Suprapubic skin (tissue), 4 donors: Measurements from ENCODE around the gene ATPAF2. TPM values are rescaled to one million over a fixed set of nuclear protein-coding genes. Genes with fewer than 3 reads are reported as not detected.

Source experiments
- DNase-seq, 2 donors: peaks; one replicate each; pipeline ENCODE4 v3.0.0-alpha.2; 2019; ENCODE audit warnings: low spot score in 2 of 2
- H3K27ac ChIP-seq: fragments of 200-600 bp; sonication (generic); one replicate; pipeline ENCODE4 v1.5.1; 2019
- H3K27me3 ChIP-seq: fragments of 200-600 bp; sonication (generic); one replicate; pipeline ENCODE4 v1.5.1; 2019
- H3K36me3 ChIP-seq: fragments of 200-600 bp; sonication (generic); one replicate; pipeline ENCODE4 v1.5.1; 2019
- H3K4me1 ChIP-seq: fragments of 200-600 bp; sonication (generic); one replicate; pipeline ENCODE4 v1.5.1; 2019
- H3K4me3 ChIP-seq: fragments of 200-600 bp; sonication (generic); one replicate; pipeline ENCODE4 v1.5.1; 2019; ENCODE audit warnings: mild to moderate bottlenecking
- H3K9me3 ChIP-seq: fragments of 200-600 bp; sonication (generic); one replicate; pipeline ENCODE4 v1.5.1; 2019
- EP300 ChIP-seq: sonication (generic); formaldehyde crosslinking; IDR thresholded peaks from one replicate; pipeline ENCODE4 v1.6.1; 2017; ENCODE audit warnings: antibody characterized with exemption
- POLR2A ChIP-seq, 2 donors: fragments of 450-650 bp; IDR thresholded peaks; one replicate each; pipeline ENCODE4 v1.6.1; 2017; ENCODE audit warnings: antibody characterized with exemption in 2 of 2, mild to moderate bottlenecking in 2 of 2, moderate library complexity in 2 of 2
- POLR2AphosphoS5 ChIP-seq, 3 donors: sonication (generic); formaldehyde crosslinking; IDR thresholded peaks; one replicate each; pipeline ENCODE4 v1.6.1; 2017; ENCODE audit warnings: antibody characterized with exemption in 3 of 3
- WGBS: methylation state at CpG from one replicate; pipeline ENCODE4 v1.1.5; 2018; 5-methylcytosine and 5-hydroxymethylcytosine counted together
- total RNA-seq, 4 donors: library from RNA; depleted of rRNA; stranded (reverse); fragments of >200 nt; gene quantifications; one replicate each; pipeline ENCODE4 v1.1.0, GENCODE V29; 2016
- TF ChIP-seq, protein P1 (sequence below), 2 donors: fragments of 200-600 bp in 1 of 2; fragments of 450-650 bp in 1 of 2; sonication (generic) in 1 of 2; IDR thresholded peaks; one replicate each; pipeline ENCODE4 v1.5.1; 2016 to 2019; ENCODE audit warnings: antibody characterized with exemption in 2 of 2, mild to moderate bottlenecking in 1 of 2, moderate library complexity in 1 of 2

ATPAF2 gene
- total RNA-seq, 4 donors from 2014 or later = 18.2 to 41.6 (median 24.2) TPM

DNA sequence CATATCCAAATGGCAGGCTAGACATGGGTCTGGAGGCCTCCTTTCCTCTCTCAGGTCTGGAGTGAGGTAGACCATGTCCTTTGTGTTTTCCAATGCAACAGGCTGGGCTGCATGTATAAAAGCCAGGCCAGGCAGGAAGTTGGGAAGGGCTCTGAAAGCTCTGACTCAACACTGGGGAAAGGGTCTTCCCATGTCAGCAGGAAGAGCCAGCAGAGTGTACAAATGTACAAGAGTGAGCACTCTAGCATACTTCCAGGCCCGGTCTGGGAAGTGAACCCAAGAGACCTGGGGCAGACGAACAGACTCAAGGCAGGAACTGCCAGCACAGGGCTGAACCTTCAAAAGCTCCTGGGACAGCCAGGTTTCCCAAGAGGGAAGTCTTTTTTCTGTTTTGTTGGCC lies 7.0 kb downstream of the ATPAF2 start:
- DNase-seq = no peak
- Histone ChIP-seq H3K9me3 (no peaks in the 10 kb centered on the region), H3K36me3 (peaks cover 6% of the 10 kb centered on the region), H3K4me1 (peaks cover 28% of the 10 kb centered on the region), H3K27ac (no peak overlapping the region), H3K4me3 (no peak overlapping the region), H3K27me3 (no peaks in the 10 kb centered on the region)
- WGBS = 49% methylated on average over 2 of the region's 2 CpGs
- TF ChIP-seq, protein P1, sequence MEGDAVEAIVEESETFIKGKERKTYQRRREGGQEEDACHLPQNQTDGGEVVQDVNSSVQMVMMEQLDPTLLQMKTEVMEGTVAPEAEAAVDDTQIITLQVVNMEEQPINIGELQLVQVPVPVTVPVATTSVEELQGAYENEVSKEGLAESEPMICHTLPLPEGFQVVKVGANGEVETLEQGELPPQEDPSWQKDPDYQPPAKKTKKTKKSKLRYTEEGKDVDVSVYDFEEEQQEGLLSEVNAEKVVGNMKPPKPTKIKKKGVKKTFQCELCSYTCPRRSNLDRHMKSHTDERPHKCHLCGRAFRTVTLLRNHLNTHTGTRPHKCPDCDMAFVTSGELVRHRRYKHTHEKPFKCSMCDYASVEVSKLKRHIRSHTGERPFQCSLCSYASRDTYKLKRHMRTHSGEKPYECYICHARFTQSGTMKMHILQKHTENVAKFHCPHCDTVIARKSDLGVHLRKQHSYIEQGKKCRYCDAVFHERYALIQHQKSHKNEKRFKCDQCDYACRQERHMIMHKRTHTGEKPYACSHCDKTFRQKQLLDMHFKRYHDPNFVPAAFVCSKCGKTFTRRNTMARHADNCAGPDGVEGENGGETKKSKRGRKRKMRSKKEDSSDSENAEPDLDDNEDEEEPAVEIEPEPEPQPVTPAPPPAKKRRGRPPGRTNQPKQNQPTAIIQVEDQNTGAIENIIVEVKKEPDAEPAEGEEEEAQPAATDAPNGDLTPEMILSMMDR (IDR thresholded peaks at IDR 0.05) = no peak
- TF ChIP-seq POLR2A (IDR thresholded peaks at IDR 0.05) = no peak
- no peak for TF ChIP-seq POLR2AphosphoS5 (IDR thresholded peaks at IDR 0.05)
- TF ChIP-seq EP300 = no peak

GRCh38 chr17:18028952-18029540 lies 9.9 kb downstream of the ATPAF2 start:
- Histone ChIP-seq H3K4me1 (peaks cover 41% of the 10 kb centered on the region), H3K9me3 (no peaks in the 10 kb centered on the region), H3K4me3 (no peak overlapping the region), H3K36me3 (peaks cover 10% of the 10 kb centered on the region), H3K27ac (no peak overlapping the region), H3K27me3 (no peaks in the 10 kb centered on the region)
- 52% methylated on average over 8 of the region's 8 CpGs for WGBS
- DNase-seq = no peak
- TF ChIP-seq, protein P1 (IDR thresholded peaks at IDR 0.05) = no peak
- TF ChIP-seq POLR2AphosphoS5 (IDR thresholded peaks at IDR 0.05) (no peak), POLR2A (IDR thresholded peaks at IDR 0.05) (no peak), EP300 (no peak)

DNA sequence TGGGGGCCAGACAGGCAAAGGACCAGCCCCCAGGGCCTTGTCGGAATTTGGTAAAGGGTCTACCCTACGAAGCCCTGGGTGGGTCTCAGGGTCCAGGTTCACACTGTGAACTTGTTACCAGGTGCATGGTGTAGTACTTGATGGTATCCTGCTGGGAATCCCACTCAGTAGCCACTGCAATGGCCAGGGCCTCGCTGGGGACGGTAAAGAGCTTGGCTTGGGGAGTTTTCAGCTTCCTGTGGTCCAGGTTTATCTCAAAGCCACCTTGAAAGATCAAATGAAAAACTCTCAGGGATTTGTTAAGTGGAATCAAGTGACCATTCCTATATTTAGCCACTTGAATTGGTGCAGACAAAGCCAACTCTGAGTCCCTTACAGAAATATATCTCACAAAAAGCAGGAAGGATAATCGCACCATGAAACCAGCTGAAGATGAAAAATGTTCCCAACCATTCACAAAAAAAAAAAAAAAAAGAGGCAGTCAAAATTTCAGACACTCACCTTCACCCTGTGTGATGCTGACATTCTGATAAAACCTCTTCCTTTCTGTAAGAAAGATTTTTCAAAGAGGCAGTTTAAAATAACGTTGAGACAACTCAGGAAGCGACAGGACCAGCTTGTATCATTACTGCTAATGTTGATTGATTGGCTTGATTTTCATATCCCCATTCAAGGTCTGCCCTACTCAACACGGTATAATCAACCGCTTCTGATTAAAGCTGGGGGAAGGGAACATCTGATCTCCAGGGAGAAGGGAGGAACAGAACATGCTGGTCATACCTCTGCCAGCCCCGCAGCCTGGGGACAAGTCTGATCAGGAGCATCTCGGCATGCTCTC lies 10.6 kb downstream of the ATPAF2 start:
- Histone ChIP-seq H3K36me3 (peaks cover 10% of the 10 kb centered on the region), H3K4me3 (no peak overlapping the region), H3K27ac (no peak overlapping the region), H3K4me1 (peaks cover 38% of the 10 kb centered on the region), H3K9me3 (no peaks in the 10 kb centered on the region), H3K27me3 (no peaks in the 10 kb centered on the region)
- TF ChIP-seq, protein P1 (IDR thresholded peaks at IDR 0.05) = no peak
- TF ChIP-seq POLR2A (IDR thresholded peaks at IDR 0.05) (no peak), EP300 (no peak), POLR2AphosphoS5 (IDR thresholded peaks at IDR 0.05) (no peak)
- DNase-seq = no peak
- 59% methylated on average over 11 of the region's 11 CpGs for WGBS

GRCh38 chr17:18027280-18027679 lies 11.7 kb downstream of the ATPAF2 start:
- no peak overlapping the region for H3K27ac ChIP-seq
- peaks cover 35% of the 10 kb centered on the region for H3K4me1 ChIP-seq
- WGBS = 67% methylated on average over 6 of the region's 6 CpGs
- no peak overlapping the region for H3K4me3 ChIP-seq
- H3K9me3 ChIP-seq = no peaks in the 10 kb centered on the region
- H3K27me3 ChIP-seq = no peaks in the 10 kb centered on the region
- H3K36me3 ChIP-seq = peaks cover 10% of the 10 kb centered on the region
- TF ChIP-seq EP300 (no peak), POLR2A (IDR thresholded peaks at IDR 0.05) (no peak), POLR2AphosphoS5 (IDR thresholded peaks at IDR 0.05) (no peak)
- TF ChIP-seq, protein P1 (IDR thresholded peaks at IDR 0.05) = no peak
- DNase-seq = no peak
